ENCODE measurements around the gene HTRA3. TPM values are rescaled to one million over a fixed set of nuclear protein-coding genes. Genes with fewer than 3 reads are reported as not detected.

The HTRA3 gene
- total RNA-seq, 2 experiments from 2014 or later: not detected

GRCh38 chr4:8317474-8317873 lies 47.9 kb downstream of the HTRA3 start:
- Histone ChIP-seq H3K79me2 (ENCODE audit: insufficient read depth, low read depth, low read length) (no peaks in the 10 kb centered on the region), H2AFZ (ENCODE audit: low read length) (no peak overlapping the region), H3K4me2 (ENCODE audit: low read length) (no peak overlapping the region), H3K9me3 (ENCODE audit: low read length) (no peaks in the 10 kb centered on the region), H3K27ac (ENCODE audit: low read depth, low read length, poor library complexity, severe bottlenecking) (no peak overlapping the region), H3K36me3 (ENCODE audit: insufficient read depth, low read length) (no peaks in the 10 kb centered on the region), H4K20me1 (ENCODE audit: insufficient read depth, low read length) (no peaks in the 10 kb centered on the region), H3K9me2 (ENCODE audit: insufficient read depth, low read length) (no peaks in the 10 kb centered on the region), H3K4me3 (ENCODE audit: low read depth, low read length, poor library complexity, severe bottlenecking) (no peak overlapping the region), H3K4me1 (ENCODE audit: insufficient read depth, low read length, poor library complexity, severe bottlenecking) (peaks cover 31% of the 10 kb centered on the region)
- TF ChIP-seq CTCF (conservative IDR thresholded peaks at IDR 0.05; ENCODE audit: low read length): no peak
- no peak for TF ChIP-seq EZH2phosphoT487 (IDR thresholded peaks at IDR 0.05; ENCODE audit: borderline replicate concordance, low read depth, low read length)
- ChIA-PET POLR2A (no interaction called here), CTCF (ENCODE audit: unreplicated experiment) (no interaction called here)
- DNase-seq (ENCODE audit: low spot score): no peak
- BruUV-seq (replicated peaks): no TSS peak
- intact Hi-C loops (cut with micrococcal nuclease; ENCODE audit: unreplicated experiment): no loop called here

- POLR2A ChIA-PET: no interaction called here
- H3K9me2 ChIP-seq (ENCODE audit: insufficient read depth, low read length): no peaks in the 10 kb centered on the region
- CTCF ChIA-PET (ENCODE audit: unreplicated experiment): interaction anchor here (1.1 kb wide), 1 partner anchor 76 kb away, joined by 3 read pairs; no protein-coding TSS in a partner anchor
- H2AFZ ChIP-seq (ENCODE audit: low read length): no peak overlapping the region
- H4K20me1 ChIP-seq (ENCODE audit: insufficient read depth, low read length): no peaks in the 10 kb centered on the region
- no peak overlapping the region for H3K4me3 ChIP-seq (ENCODE audit: low read depth, low read length, poor library complexity, severe bottlenecking)
- TF ChIP-seq CTCF (conservative IDR thresholded peaks at IDR 0.05; ENCODE audit: low read length) (no peak), EZH2phosphoT487 (IDR thresholded peaks at IDR 0.05; ENCODE audit: borderline replicate concordance, low read depth, low read length) (no peak)
- intact Hi-C loops (cut with micrococcal nuclease; ENCODE audit: unreplicated experiment): no loop called here
- H3K4me1 ChIP-seq (ENCODE audit: insufficient read depth, low read length, poor library complexity, severe bottlenecking): peaks cover 31% of the 10 kb centered on the region
- no peaks in the 10 kb centered on the region for H3K9me3 ChIP-seq (ENCODE audit: low read length)
- H3K79me2 ChIP-seq (ENCODE audit: insufficient read depth, low read depth, low read length): no peaks in the 10 kb centered on the region
- H3K4me2 ChIP-seq (ENCODE audit: low read length): no peak overlapping the region
- DNase-seq (ENCODE audit: low spot score): no peak
- no TSS peak for BruUV-seq (replicated peaks)
- no peak overlapping the region for H3K27ac ChIP-seq (ENCODE audit: low read depth, low read length, poor library complexity, severe bottlenecking)
- H3K36me3 ChIP-seq (ENCODE audit: insufficient read depth, low read length): no peaks in the 10 kb centered on the region
Observed at GRCh38 chr4:8318509-8318908, 49.0 kb downstream of the HTRA3 start.

GRCh38 chr4:8319061-8319460 lies 49.5 kb downstream of the HTRA3 start:
- Histone ChIP-seq H4K20me1 (ENCODE audit: insufficient read depth, low read length) (no peaks in the 10 kb centered on the region), H3K9me2 (ENCODE audit: insufficient read depth, low read length) (no peaks in the 10 kb centered on the region), H3K4me1 (ENCODE audit: insufficient read depth, low read length, poor library complexity, severe bottlenecking) (peaks cover 31% of the 10 kb centered on the region), H3K4me2 (ENCODE audit: low read length) (no peak overlapping the region), H3K36me3 (ENCODE audit: insufficient read depth, low read length) (no peaks in the 10 kb centered on the region), H3K4me3 (ENCODE audit: low read depth, low read length, poor library complexity, severe bottlenecking) (no peak overlapping the region), H3K79me2 (ENCODE audit: insufficient read depth, low read depth, low read length) (no peaks in the 10 kb centered on the region), H3K27ac (ENCODE audit: low read depth, low read length, poor library complexity, severe bottlenecking) (no peak overlapping the region), H2AFZ (ENCODE audit: low read length) (no peak overlapping the region), H3K9me3 (ENCODE audit: low read length) (no peaks in the 10 kb centered on the region)
- ChIA-PET CTCF (ENCODE audit: unreplicated experiment) (interaction anchor here (1.1 kb wide), 1 partner anchor 77 kb away, joined by 3 read pairs; no protein-coding TSS in a partner anchor), POLR2A (interaction anchor here (0.7 kb wide), 1 partner anchor 516 kb away, joined by 3 read pairs; no protein-coding TSS in a partner anchor)
- no peak for DNase-seq (ENCODE audit: low spot score)
- BruUV-seq (replicated peaks): no TSS peak
- TF ChIP-seq CTCF (conservative IDR thresholded peaks at IDR 0.05; ENCODE audit: low read length) (no peak), EZH2phosphoT487 (IDR thresholded peaks at IDR 0.05; ENCODE audit: borderline replicate concordance, low read depth, low read length) (no peak)
- intact Hi-C loops (cut with micrococcal nuclease; ENCODE audit: unreplicated experiment): no loop called here
